ENCODE measurements around the gene SLC2A8. TPM values are rescaled to one million over a fixed set of nuclear protein-coding genes. Genes with fewer than 3 reads are reported as not detected.

Gene SLC2A8
- total RNA-seq, 1 experiment from 2014 or later = 37.4 TPM

- no peak for TF ChIP-seq ATF6 (CRISPR knock-in tag; IDR thresholded peaks at IDR 0.05)
These were observed 7.4 kb upstream of the SLC2A8 start (continued) for GRCh38 chr9:127389381-127390247.

- Mint-ChIP-seq H3K4me1 (peaks cover 8% of the 10 kb centered on the region), H3K9me3 (no peaks in the 10 kb centered on the region), H3K36me3 (no peaks in the 10 kb centered on the region), H3K27me3 (ENCODE audit: low read depth) (peaks cover 7% of the 10 kb centered on the region), H3K27ac (no peak overlapping the region), H3K4me3 (no peak overlapping the region)
- ChIA-PET CTCF (no interaction called here), POLR2A (no interaction called here)
- TF ChIP-seq MXD4 (CRISPR knock-in tag; IDR thresholded peaks at IDR 0.05; ENCODE audit: borderline replicate concordance) (no peak), EMX1 (CRISPR knock-in tag; IDR thresholded peaks at IDR 0.05) (no peak), ZBTB21 (CRISPR knock-in tag; IDR thresholded peaks at IDR 0.05; ENCODE audit: borderline replicate concordance) (no peak), ZNF416 (CRISPR knock-in tag; IDR thresholded peaks at IDR 0.05) (no peak), ZNF317 (CRISPR knock-in tag; IDR thresholded peaks at IDR 0.05; ENCODE audit: borderline replicate concordance, low read depth) (no peak), NR2C2 (CRISPR knock-in tag; IDR thresholded peaks at IDR 0.05) (no peak)
- ATAC-seq (no peak), DNase-seq (ENCODE audit: low spot score) (no peak)
These were observed 6.8 kb upstream of the SLC2A8 start for GRCh38 chr9:127390248-127390545.

GRCh38 chr9:127390563-127390962, 6.4 kb upstream of the SLC2A8 start:
- Mint-ChIP-seq H3K27ac (no peak overlapping the region), H3K4me3 (no peak overlapping the region), H3K9me3 (no peaks in the 10 kb centered on the region), H3K4me1 (peaks cover 10% of the 10 kb centered on the region), H3K27me3 (ENCODE audit: low read depth) (peaks cover 9% of the 10 kb centered on the region), H3K36me3 (no peaks in the 10 kb centered on the region)
- ATAC-seq (no peak), DNase-seq (ENCODE audit: low spot score) (no peak)
- CTCF ChIA-PET = no interaction called here
- no peak for TF ChIP-seq MYBL2 (CRISPR knock-in tag; IDR thresholded peaks at IDR 0.05)
- no peak for TF ChIP-seq MXD4 (CRISPR knock-in tag; IDR thresholded peaks at IDR 0.05; ENCODE audit: borderline replicate concordance)
- TF ChIP-seq GABPB1 (CRISPR knock-in tag; IDR thresholded peaks at IDR 0.05) = peak; percentile 79
- no peak for TF ChIP-seq ZMAT4 (CRISPR knock-in tag; IDR thresholded peaks at IDR 0.05)
- no peak for TF ChIP-seq CDX4 (CRISPR knock-in tag; IDR thresholded peaks at IDR 0.05; ENCODE audit: borderline replicate concordance)
- POLR2A ChIA-PET = no interaction called here

- CTCF ChIA-PET = interaction anchor here (0.7 to 1.4 kb wide), 4 partner anchors 26 to 177 kb away, joined by 3 to 4 read pairs (median 3); no protein-coding TSS in a partner anchor
- Mint-ChIP-seq H3K4me1 (peaks cover 15% of the 10 kb centered on the region), H3K27ac (no peak overlapping the region), H3K9me3 (no peaks in the 10 kb centered on the region), H3K4me3 (no peak overlapping the region), H3K36me3 (no peaks in the 10 kb centered on the region), H3K27me3 (ENCODE audit: low read depth) (peaks cover 14% of the 10 kb centered on the region)
- no peak for DNase-seq (ENCODE audit: low spot score)
- ATAC-seq = no peak
- POLR2A ChIA-PET = no interaction called here
- TF ChIP-seq USF1 (CRISPR knock-in tag; IDR thresholded peaks at IDR 0.05) = no peak
- TF ChIP-seq NR1H2 (CRISPR knock-in tag; IDR thresholded peaks at IDR 0.05) = no peak
- TF ChIP-seq HMGXB4 (CRISPR knock-in tag; IDR thresholded peaks at IDR 0.05) = no peak
- TF ChIP-seq E2F1 (CRISPR knock-in tag; IDR thresholded peaks at IDR 0.05) = no peak
- no peak for TF ChIP-seq CBFB (CRISPR knock-in tag; IDR thresholded peaks at IDR 0.05; ENCODE audit: low read depth)
- TF ChIP-seq CTCF (IDR thresholded peaks at IDR 0.05) = no peak
- no peak for TF ChIP-seq CREM (CRISPR knock-in tag; IDR thresholded peaks at IDR 0.05)
- no peak for TF ChIP-seq FOXJ3 (CRISPR knock-in tag; IDR thresholded peaks at IDR 0.05; ENCODE audit: borderline replicate concordance)
- TF ChIP-seq TEAD1 (CRISPR knock-in tag; IDR thresholded peaks at IDR 0.05) = no peak
- no peak for TF ChIP-seq NFATC4 (CRISPR knock-in tag; IDR thresholded peaks at IDR 0.05)
- no peak for TF ChIP-seq SP1 (CRISPR knock-in tag; conservative IDR thresholded peaks at IDR 0.05)
These were observed 4.8 kb upstream of the SLC2A8 start for GRCh38 chr9:127392166-127392565.

Data from WTC11 (cell line).